SK-N-SH (cell line): ENCODE measurements around the gene PSMD8.

Experiments
- EZH2phosphoT487 ChIP-seq: fragments of 200-600 bp; sonication (generic); IDR thresholded peaks from 2 replicates; pipeline ENCODE4 v1.6.1; 2017; ENCODE audit warnings: low read depth, mixed run types, mild to moderate bottlenecking, antibody characterized with exemption, moderate library complexity, borderline replicate concordance
- POLR2AphosphoS5 ChIP-seq: IDR thresholded peaks from 2 replicates; pipeline ENCODE4 v1.6.1; 2012; ENCODE audit warnings: low read depth, low read length
- SMC3 ChIP-seq: IDR thresholded peaks from 2 replicates; pipeline ENCODE4 v1.6.1; 2012; ENCODE audit warnings: low read depth, low read length, improper control_type of control experiment
- TF ChIP-seq, protein P1 (sequence below): fragments of 200-600 bp; sonication (generic); IDR thresholded peaks from 2 replicates; pipeline ENCODE4 v1.6.1; 2017; ENCODE audit warnings: antibody characterized with exemption, mild to moderate bottlenecking, moderate library complexity

- TF ChIP-seq, protein P1, sequence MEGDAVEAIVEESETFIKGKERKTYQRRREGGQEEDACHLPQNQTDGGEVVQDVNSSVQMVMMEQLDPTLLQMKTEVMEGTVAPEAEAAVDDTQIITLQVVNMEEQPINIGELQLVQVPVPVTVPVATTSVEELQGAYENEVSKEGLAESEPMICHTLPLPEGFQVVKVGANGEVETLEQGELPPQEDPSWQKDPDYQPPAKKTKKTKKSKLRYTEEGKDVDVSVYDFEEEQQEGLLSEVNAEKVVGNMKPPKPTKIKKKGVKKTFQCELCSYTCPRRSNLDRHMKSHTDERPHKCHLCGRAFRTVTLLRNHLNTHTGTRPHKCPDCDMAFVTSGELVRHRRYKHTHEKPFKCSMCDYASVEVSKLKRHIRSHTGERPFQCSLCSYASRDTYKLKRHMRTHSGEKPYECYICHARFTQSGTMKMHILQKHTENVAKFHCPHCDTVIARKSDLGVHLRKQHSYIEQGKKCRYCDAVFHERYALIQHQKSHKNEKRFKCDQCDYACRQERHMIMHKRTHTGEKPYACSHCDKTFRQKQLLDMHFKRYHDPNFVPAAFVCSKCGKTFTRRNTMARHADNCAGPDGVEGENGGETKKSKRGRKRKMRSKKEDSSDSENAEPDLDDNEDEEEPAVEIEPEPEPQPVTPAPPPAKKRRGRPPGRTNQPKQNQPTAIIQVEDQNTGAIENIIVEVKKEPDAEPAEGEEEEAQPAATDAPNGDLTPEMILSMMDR = no peak
- TF ChIP-seq EZH2phosphoT487 (no peak), SMC3 (no peak), POLR2AphosphoS5 (no peak)
These were observed 46.6 kb downstream of the PSMD8 start for GRCh38 chr19:38420935-38421334.
